Trophoblast cell (in vitro differentiated cells and primary cell): ENCODE measurements around the gene PCSK6.

Source experiments
- DNase-seq, 2 donors: peaks; one replicate each; pipeline ENCODE4 v3.0.0-alpha.2; 2016
- H2AFZ ChIP-seq: 2 replicates; pipeline ENCODE4 v1.6.1; 2013; ENCODE audit warnings: low read length, moderate library complexity, mild to moderate bottlenecking; ENCODE audit not compliant: insufficient read depth, poor library complexity
- H2AK5ac ChIP-seq: 2 replicates; pipeline ENCODE4 v1.6.1; 2013; ENCODE audit warnings: mild to moderate bottlenecking, low read length
- H2BK120ac ChIP-seq: 2 replicates; pipeline ENCODE4 v1.6.1; 2013; ENCODE audit warnings: low read length, mild to moderate bottlenecking, moderate library complexity; ENCODE audit not compliant: insufficient read depth, poor library complexity
- H2BK12ac ChIP-seq: 2 replicates; pipeline ENCODE4 v1.6.1; 2013; ENCODE audit warnings: mild to moderate bottlenecking, low read length, moderate library complexity
- H2BK5ac ChIP-seq: 2 replicates; pipeline ENCODE4 v1.6.1; 2013; ENCODE audit warnings: low read length, low read depth, moderate library complexity, mild to moderate bottlenecking; ENCODE audit not compliant: poor library complexity
- H3K14ac ChIP-seq: 2 replicates; pipeline ENCODE4 v1.6.1; 2013; ENCODE audit warnings: mild to moderate bottlenecking, low read length
- H3K18ac ChIP-seq: 2 replicates; pipeline ENCODE4 v1.6.1; 2013; ENCODE audit warnings: mild to moderate bottlenecking, low read length
- H3K23ac ChIP-seq: 2 replicates; pipeline ENCODE4 v1.6.1; 2013; ENCODE audit warnings: low read length
- H3K27ac ChIP-seq: 2 replicates; pipeline ENCODE4 v1.5.1; 2013; ENCODE audit warnings: low read depth, mild to moderate bottlenecking, inconsistent platforms, low read length, moderate library complexity
- H3K27me3 ChIP-seq: 2 replicates; pipeline ENCODE4 v1.6.1; 2013; ENCODE audit warnings: inconsistent platforms, mild to moderate bottlenecking, low read length, moderate library complexity; ENCODE audit not compliant: insufficient read depth
- H3K36me3 ChIP-seq, 2 experiments: 1 replicate in 1 of 2; 2 replicates in 1 of 2; pipeline ENCODE4 v1.6.1; 2013; ENCODE audit warnings: low read length in 2 of 2, mild to moderate bottlenecking in 2 of 2, moderate library complexity in 1 of 2; ENCODE audit not compliant: insufficient read depth in 2 of 2, control insufficient read depth in 1 of 2
- H3K4ac ChIP-seq: 2 replicates; pipeline ENCODE4 v1.6.1; 2013; ENCODE audit warnings: low read depth, mild to moderate bottlenecking, low read length, moderate library complexity
- H3K4me1 ChIP-seq, 2 experiments: 1 replicate in 1 of 2; 2 replicates in 1 of 2; pipeline ENCODE4 v1.6.1; 2013; ENCODE audit warnings: low read length in 2 of 2, mild to moderate bottlenecking in 2 of 2, moderate library complexity in 1 of 2; ENCODE audit not compliant: insufficient read depth in 2 of 2, control insufficient read depth in 1 of 2
- H3K4me2 ChIP-seq: 2 replicates; pipeline ENCODE4 v1.6.1; 2013; ENCODE audit warnings: inconsistent platforms, mild to moderate bottlenecking, low read length, moderate library complexity
- H3K4me3 ChIP-seq: 2 replicates; pipeline ENCODE4 v1.5.1; 2013; ENCODE audit warnings: mild to moderate bottlenecking, low read depth, low read length, inconsistent platforms
- H3K79me1 ChIP-seq: one replicate; pipeline ENCODE4 v1.6.1; 2013; ENCODE audit warnings: low read length
- H3K79me2 ChIP-seq: 2 replicates; pipeline ENCODE4 v1.6.1; 2013; ENCODE audit warnings: low read length, mild to moderate bottlenecking; ENCODE audit not compliant: control insufficient read depth, insufficient read depth, poor library complexity
- H3K9ac ChIP-seq: 2 replicates; pipeline ENCODE4 v1.6.1; 2013; ENCODE audit warnings: mild to moderate bottlenecking, low read length
- H3K9me3 ChIP-seq: 2 replicates; pipeline ENCODE4 v1.6.1; 2013; ENCODE audit warnings: low read depth, mild to moderate bottlenecking, control low read depth, inconsistent platforms, low read length; ENCODE audit not compliant: insufficient read depth
- H4K12ac ChIP-seq: 2 replicates; pipeline ENCODE4 v1.6.1; 2013; ENCODE audit warnings: low read depth, mild to moderate bottlenecking, low read length, moderate library complexity
- H4K8ac ChIP-seq: 2 replicates; pipeline ENCODE4 v1.6.1; 2013; ENCODE audit warnings: low read depth, mild to moderate bottlenecking, low read length, moderate library complexity
- H4K91ac ChIP-seq: one replicate; pipeline ENCODE4 v1.6.1; 2013; ENCODE audit warnings: low read depth, mild to moderate bottlenecking, low read length, moderate library complexity
- WGBS: extraction: QIAGEN DNeasy Blood & Tissue Kit; methylation state at CpG from one replicate; pipeline ENCODE4 v1.1.7; 2013; ENCODE audit warnings: missing lambda C conversion rate; ENCODE audit not compliant: insufficient read length, insufficient coverage; ENCODE audit errors: extremely low coverage; 5-methylcytosine and 5-hydroxymethylcytosine counted together

PCSK6 gene

GRCh38 chr15:101494251-101494796 lies 4.8 kb upstream of the PCSK6 start:
- peaks cover 2% of the 10 kb centered on the region for H3K79me1 ChIP-seq
- no peak overlapping the region for H3K14ac ChIP-seq
- H3K9me3 ChIP-seq = peaks cover 8% of the 10 kb centered on the region
- H2BK5ac ChIP-seq = no peak overlapping the region
- no peak overlapping the region for H3K9ac ChIP-seq
- no peak for DNase-seq
- H3K4me3 ChIP-seq = no peak overlapping the region
- no peak overlapping the region for H4K91ac ChIP-seq
- no peaks in the 10 kb centered on the region for H3K36me3 ChIP-seq
- H3K79me2 ChIP-seq = no peaks in the 10 kb centered on the region
- no peak overlapping the region for H4K8ac ChIP-seq
- no peak overlapping the region for H3K18ac ChIP-seq
- no peak overlapping the region for H3K23ac ChIP-seq
- H2AFZ ChIP-seq = no peak overlapping the region
- H3K4ac ChIP-seq = no peak overlapping the region
- H3K27ac ChIP-seq = no peak overlapping the region
- no peak overlapping the region for H4K12ac ChIP-seq
- no peak overlapping the region for H2BK120ac ChIP-seq
- peaks cover 27 to 32% of the 10 kb centered on the region in 2 experiments for H3K4me1 ChIP-seq
- no peaks in the 10 kb centered on the region for H3K27me3 ChIP-seq
- H2AK5ac ChIP-seq = no peak overlapping the region
- no peak overlapping the region for H3K4me2 ChIP-seq
- WGBS = no CpG with 5 or more reads among the region's 10 CpGs
- no peak overlapping the region for H2BK12ac ChIP-seq

GRCh38 chr15:101492766-101493692 lies 3.5 kb upstream of the PCSK6 start:
- no peak overlapping the region for H2BK120ac ChIP-seq
- H3K36me3 ChIP-seq = no peaks in the 10 kb centered on the region
- no peak overlapping the region for H3K9ac ChIP-seq
- peaks cover 17 to 20% of the 10 kb centered on the region in 2 experiments for H3K4me1 ChIP-seq
- no peak overlapping the region for H4K8ac ChIP-seq
- no peak overlapping the region for H3K27ac ChIP-seq
- H3K9me3 ChIP-seq = peaks cover 8% of the 10 kb centered on the region
- H3K79me1 ChIP-seq = peaks cover 2% of the 10 kb centered on the region
- no peak overlapping the region for H3K4me2 ChIP-seq
- no peak overlapping the region for H2AFZ ChIP-seq
- no peak overlapping the region for H4K12ac ChIP-seq
- H3K23ac ChIP-seq = no peak overlapping the region
- no peak overlapping the region for H2BK12ac ChIP-seq
- H3K27me3 ChIP-seq = peaks cover 8% of the 10 kb centered on the region
- no CpG with 5 or more reads among the region's 7 CpGs for WGBS
- no peak overlapping the region for H3K4me3 ChIP-seq
- H4K91ac ChIP-seq = no peak overlapping the region
- no peaks in the 10 kb centered on the region for H3K79me2 ChIP-seq
- DNase-seq = no peak
- H3K18ac ChIP-seq = no peak overlapping the region
- no peak overlapping the region for H2AK5ac ChIP-seq
- H3K4ac ChIP-seq = no peak overlapping the region
- H3K14ac ChIP-seq = no peak overlapping the region
- H2BK5ac ChIP-seq = no peak overlapping the region

- H3K18ac ChIP-seq = no peak overlapping the region
- H3K9me3 ChIP-seq = peaks cover 10% of the 10 kb centered on the region
- no peak overlapping the region for H3K27ac ChIP-seq
- peaks cover 8% of the 10 kb centered on the region for H3K27me3 ChIP-seq
- peaks cover 11 to 12% of the 10 kb centered on the region in 2 experiments for H3K4me1 ChIP-seq
- no peak overlapping the region for H3K9ac ChIP-seq
- no peaks in the 10 kb centered on the region for H3K36me3 ChIP-seq
- no peak overlapping the region for H2BK5ac ChIP-seq
- peaks cover 2% of the 10 kb centered on the region for H3K79me1 ChIP-seq
- H3K79me2 ChIP-seq = no peaks in the 10 kb centered on the region
- DNase-seq = no peak
- no peak overlapping the region for H2AK5ac ChIP-seq
- no peak overlapping the region for H2BK120ac ChIP-seq
- no peak overlapping the region for H3K4me3 ChIP-seq
- H4K8ac ChIP-seq = no peak overlapping the region
- no peak overlapping the region for H2AFZ ChIP-seq
- no peak overlapping the region for H3K4ac ChIP-seq
- H3K14ac ChIP-seq = no peak overlapping the region
- H4K91ac ChIP-seq = no peak overlapping the region
- H4K12ac ChIP-seq = no peak overlapping the region
- no CpG with 5 or more reads among the region's 18 CpGs for WGBS
- no peak overlapping the region for H3K23ac ChIP-seq
- H3K4me2 ChIP-seq = no peak overlapping the region
- no peak overlapping the region for H2BK12ac ChIP-seq
These were observed 2.5 kb upstream of the PCSK6 start for GRCh38 chr15:101491734-101492640.

GRCh38 chr15:101490922-101491733 lies 1.6 kb upstream of the PCSK6 start:
- DNase-seq = no peak
- Histone ChIP-seq H3K79me1 (peaks cover 2% of the 10 kb centered on the region), H3K36me3 (no peaks in the 10 kb centered on the region), H4K91ac (no peak overlapping the region), H3K9ac (no peak overlapping the region), H2AFZ (no peak overlapping the region), H4K12ac (no peak overlapping the region), H3K79me2 (no peaks in the 10 kb centered on the region), H4K8ac (no peak overlapping the region), H3K4ac (no peak overlapping the region), H3K14ac (no peak overlapping the region), H2BK120ac (no peak overlapping the region), H2AK5ac (no peak overlapping the region), H3K4me3 (peak overlapping the region; percentile 13), H3K4me2 (no peak overlapping the region), H3K9me3 (peaks cover 10% of the 10 kb centered on the region), H3K27ac (no peak overlapping the region), H3K23ac (no peak overlapping the region), H3K27me3 (peaks cover 8% of the 10 kb centered on the region), H3K18ac (no peak overlapping the region), H2BK12ac (no peak overlapping the region), H2BK5ac (no peak overlapping the region), H3K4me1 (peaks cover 3 to 4% of the 10 kb centered on the region in 2 experiments)
- no CpG with 5 or more reads among the region's 16 CpGs for WGBS
